Thoracic aorta (tissue), 2 donors: ENCODE measurements around the gene GFPT2. TPM values are rescaled to one million over a fixed set of nuclear protein-coding genes. Genes with fewer than 3 reads are reported as not detected.
"Not testable (repeated sequence)": the region's sequence is repeated elsewhere in the genome, so short reads cannot be mapped to it uniquely, and the experiment has no call there.

Experiments
- ATAC-seq: fragments of 150-250 bp; one replicate; pipeline ENCODE4 v1.8.0; 2017; ENCODE audit warnings: low read depth; ENCODE audit not compliant: insufficient number of reproducible peaks, low FRiP score
- DNase-seq: peaks from one replicate; pipeline ENCODE4 v3.0.0-alpha.2; 2020; ENCODE audit warnings: low spot score
- H3K27ac ChIP-seq, 2 donors: fragments of 200-600 bp; sonication (generic); 1 replicate in 1 of 2; 2 replicates in 1 of 2; pipeline ENCODE4 v1.5.1; 2016; ENCODE audit warnings: mild to moderate bottlenecking in 2 of 2, moderate library complexity in 2 of 2
- H3K27me3 ChIP-seq: fragments of 200-600 bp; sonication (generic); replicated peaks from 2 replicates; pipeline ENCODE4 v1.6.0; 2016; ENCODE audit warnings: mild to moderate bottlenecking; ENCODE audit not compliant: insufficient read depth
- H3K36me3 ChIP-seq: fragments of 200-600 bp; sonication (generic); one replicate; pipeline ENCODE4 v1.5.1; 2016
- H3K4me1 ChIP-seq, 2 donors: fragments of 200-600 bp; sonication (generic); 1 replicate in 1 of 2; 2 replicates in 1 of 2; pipeline versions ENCODE4 v1.5.1 to v1.6.0; 2016; ENCODE audit warnings: low read depth in 2 of 2, mild to moderate bottlenecking in 1 of 2; ENCODE audit not compliant: control insufficient read depth in 1 of 2
- H3K4me3 ChIP-seq: fragments of 200-600 bp; sonication (generic); 2 replicates; pipeline ENCODE4 v1.5.1; 2016; ENCODE audit warnings: mild to moderate bottlenecking
- H3K9me3 ChIP-seq: fragments of 200-600 bp; sonication (generic); 2 replicates; pipeline ENCODE4 v1.5.1; 2016
- CTCF ChIP-seq: fragments of 200-600 bp; sonication (generic); IDR thresholded peaks from one replicate; pipeline ENCODE4 v1.5.1; 2019; ENCODE audit warnings: antibody characterized with exemption
- total RNA-seq, 2 donors: library from RNA; depleted of rRNA; stranded (reverse); fragments of >200 nt; gene quantifications; one replicate each; pipeline versions ENCODE4 v1.1.0 to v1.2.3, GENCODE V29; 2016

The GFPT2 gene
- total RNA-seq, 2 donors from 2014 or later = 32.1 to 136 TPM

DNA sequence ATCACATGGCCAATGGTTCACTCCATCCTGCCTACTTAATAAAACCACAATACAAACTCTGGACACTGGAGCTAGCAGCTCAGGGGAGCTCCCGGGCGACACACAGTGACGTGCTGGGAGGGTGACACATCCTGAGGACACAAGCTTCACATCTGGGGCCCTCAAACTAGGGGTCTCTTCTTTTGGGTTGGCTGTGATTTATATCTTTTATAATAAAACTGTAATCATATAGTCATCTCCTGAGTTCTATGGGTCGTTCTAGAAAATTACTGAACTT lies 49.2 kb downstream of the GFPT2 start:
- H3K9me3 ChIP-seq = no peaks in the 10 kb centered on the region
- no peak for DNase-seq
- H3K4me3 ChIP-seq = no peak overlapping the region
- no peak for ATAC-seq
- no peaks in the 10 kb centered on the region for H3K4me1 ChIP-seq
- H3K27ac ChIP-seq = no peak overlapping the region
- no peaks in the 10 kb centered on the region for H3K36me3 ChIP-seq
- no peak for TF ChIP-seq CTCF
- H3K27me3 ChIP-seq = no peaks in the 10 kb centered on the region

DNA sequence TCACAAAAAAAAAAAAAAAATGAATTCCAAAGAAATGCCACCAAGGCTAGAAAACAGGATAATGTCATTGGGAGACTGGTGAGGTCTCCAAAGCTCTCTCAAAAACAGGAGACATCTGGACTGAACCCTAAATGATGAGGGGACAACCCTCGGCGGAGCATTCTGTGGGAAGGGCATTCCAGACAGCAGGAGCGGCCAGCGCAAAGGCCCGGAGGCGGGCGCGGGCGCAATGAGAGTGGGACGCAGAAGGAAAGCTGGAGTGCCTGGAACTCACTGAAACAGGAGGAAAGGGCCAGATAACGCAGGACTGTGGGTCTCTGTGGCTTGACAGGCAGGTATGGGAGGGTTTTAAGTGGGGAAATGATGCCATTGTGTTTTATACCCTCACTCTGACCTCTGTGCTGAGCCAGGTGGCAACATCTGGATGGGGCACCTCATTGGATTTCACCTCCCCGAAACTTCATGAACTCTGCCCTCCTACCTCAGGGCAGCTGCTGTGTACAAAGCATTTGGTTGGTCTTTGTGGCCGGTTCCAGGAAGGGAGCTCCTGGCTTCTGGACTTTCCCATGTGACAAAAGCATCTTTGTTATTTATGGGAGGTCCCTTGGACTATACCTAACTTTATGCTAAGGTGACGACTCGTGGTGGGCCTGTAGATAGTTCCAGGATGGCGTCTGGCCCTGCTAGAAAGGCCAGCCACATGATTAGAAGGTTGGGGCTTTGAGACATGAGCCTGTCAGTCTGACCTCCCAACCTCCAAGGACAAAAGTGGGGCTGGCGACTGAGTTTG lies 49.7 kb downstream of the GFPT2 start:
- DNase-seq (no peak), ATAC-seq (no peak)
- Histone ChIP-seq H3K27me3 (no peaks in the 10 kb centered on the region), H3K9me3 (no peaks in the 10 kb centered on the region), H3K27ac (no peak overlapping the region), H3K4me1 (no peaks in the 10 kb centered on the region), H3K4me3 (no peak overlapping the region), H3K36me3 (no peaks in the 10 kb centered on the region)
- TF ChIP-seq CTCF = no peak

DNA sequence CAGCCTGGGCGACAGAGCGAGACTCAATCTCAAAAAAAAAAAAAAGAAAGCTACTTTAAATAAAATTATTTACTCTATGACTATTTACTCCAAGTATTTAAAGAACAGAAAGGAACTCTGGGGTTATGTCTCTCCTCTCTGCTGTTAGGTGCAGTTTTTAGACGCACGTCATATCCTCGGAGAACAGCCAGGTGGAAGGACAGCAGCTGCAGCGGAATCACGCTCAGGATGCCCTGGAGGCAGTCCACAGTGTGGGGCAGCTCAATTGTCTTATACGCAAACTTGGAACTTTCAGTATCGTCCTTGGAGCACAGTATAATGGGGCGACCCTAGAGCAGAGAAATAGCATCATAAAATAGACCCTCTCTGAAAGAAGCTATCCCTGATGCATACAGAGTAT lies 50.9 kb downstream of the GFPT2 start:
- TF ChIP-seq CTCF = no peak
- Histone ChIP-seq H3K27ac (no peak overlapping the region), H3K9me3 (no peaks in the 10 kb centered on the region), H3K36me3 (no peaks in the 10 kb centered on the region), H3K4me1 (no peaks in the 10 kb centered on the region), H3K4me3 (no peak overlapping the region), H3K27me3 (no peaks in the 10 kb centered on the region)
- ATAC-seq = no peak
- no peak for DNase-seq

DNA sequence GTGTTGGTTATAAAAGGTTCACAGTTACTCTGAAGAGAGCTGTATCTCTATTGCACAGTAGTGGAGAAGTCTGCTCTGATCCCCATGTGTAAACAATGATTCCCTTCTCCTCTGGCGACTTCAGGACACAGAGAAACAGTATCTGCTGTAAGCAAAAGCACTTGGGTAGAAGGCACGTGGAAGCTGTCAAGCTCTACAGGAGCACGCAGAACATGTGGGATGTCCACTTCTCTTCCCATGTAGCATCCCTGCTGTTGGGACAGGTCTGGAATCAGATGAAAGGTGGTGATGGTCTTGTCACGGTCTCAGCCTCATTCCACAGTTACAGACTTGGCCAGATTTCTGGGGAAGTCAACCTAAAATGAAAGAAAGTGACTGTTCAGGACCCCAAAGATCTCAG lies 51.9 kb downstream of the GFPT2 start:
- no peak overlapping the region for H3K27ac ChIP-seq
- no peak for DNase-seq
- H3K4me1 ChIP-seq = no peaks in the 10 kb centered on the region
- no peak for TF ChIP-seq CTCF
- no peak overlapping the region for H3K4me3 ChIP-seq
- no peaks in the 10 kb centered on the region for H3K9me3 ChIP-seq
- no peaks in the 10 kb centered on the region for H3K36me3 ChIP-seq
- H3K27me3 ChIP-seq = no peaks in the 10 kb centered on the region
- no peak for ATAC-seq

GRCh38 chr5:180299526-180299925 lies 53.6 kb downstream of the GFPT2 start:
- no peak for TF ChIP-seq CTCF
- H3K4me3 ChIP-seq = no peak overlapping the region
- no peak for DNase-seq
- ATAC-seq = no peak
- no peaks in the 10 kb centered on the region for H3K4me1 ChIP-seq
- H3K36me3 ChIP-seq = no peaks in the 10 kb centered on the region
- H3K27me3 ChIP-seq = no peaks in the 10 kb centered on the region
- no peak overlapping the region for H3K27ac ChIP-seq
- H3K9me3 ChIP-seq = no peaks in the 10 kb centered on the region

DNA sequence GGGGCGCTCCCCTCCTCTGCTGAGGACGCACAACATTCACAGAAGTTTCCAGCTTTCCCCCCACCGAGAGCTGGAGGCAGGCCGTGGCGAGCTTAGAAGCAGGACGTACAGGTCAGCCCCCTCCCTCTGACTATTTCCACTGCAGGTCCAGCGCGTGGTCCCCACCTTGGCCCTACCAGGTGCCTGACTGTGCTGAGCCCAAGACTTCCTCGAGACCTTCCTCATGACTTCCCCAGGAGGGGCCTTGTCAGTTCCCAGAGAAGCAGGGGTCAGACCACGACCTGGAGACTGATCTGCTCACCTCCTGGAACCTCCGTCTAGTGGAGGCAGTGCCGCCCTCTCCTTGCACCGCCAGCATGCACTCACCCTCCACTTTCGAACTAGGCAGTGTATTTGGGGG lies 54.1 kb downstream of the GFPT2 start:
- H3K4me3 ChIP-seq, H3K36me3 ChIP-seq, H3K27ac ChIP-seq, ATAC-seq, H3K4me1 ChIP-seq, H3K9me3 ChIP-seq, H3K27me3 ChIP-seq, DNase-seq: not testable (repeated sequence)
